C4-2B (cell line): ENCODE measurements around the gene FAM24A.

Experiments used
- ZFX ChIP-seq: fragments of 450-650 bp; IDR thresholded peaks from 2 replicates; pipeline ENCODE4 v1.6.1; 2017
- TF ChIP-seq, protein P1 (sequence below): fragments of 450-650 bp; conservative IDR thresholded peaks from 2 replicates; pipeline ENCODE4 v1.5.1; 2017; ENCODE audit warnings: mild to moderate bottlenecking

DNA sequence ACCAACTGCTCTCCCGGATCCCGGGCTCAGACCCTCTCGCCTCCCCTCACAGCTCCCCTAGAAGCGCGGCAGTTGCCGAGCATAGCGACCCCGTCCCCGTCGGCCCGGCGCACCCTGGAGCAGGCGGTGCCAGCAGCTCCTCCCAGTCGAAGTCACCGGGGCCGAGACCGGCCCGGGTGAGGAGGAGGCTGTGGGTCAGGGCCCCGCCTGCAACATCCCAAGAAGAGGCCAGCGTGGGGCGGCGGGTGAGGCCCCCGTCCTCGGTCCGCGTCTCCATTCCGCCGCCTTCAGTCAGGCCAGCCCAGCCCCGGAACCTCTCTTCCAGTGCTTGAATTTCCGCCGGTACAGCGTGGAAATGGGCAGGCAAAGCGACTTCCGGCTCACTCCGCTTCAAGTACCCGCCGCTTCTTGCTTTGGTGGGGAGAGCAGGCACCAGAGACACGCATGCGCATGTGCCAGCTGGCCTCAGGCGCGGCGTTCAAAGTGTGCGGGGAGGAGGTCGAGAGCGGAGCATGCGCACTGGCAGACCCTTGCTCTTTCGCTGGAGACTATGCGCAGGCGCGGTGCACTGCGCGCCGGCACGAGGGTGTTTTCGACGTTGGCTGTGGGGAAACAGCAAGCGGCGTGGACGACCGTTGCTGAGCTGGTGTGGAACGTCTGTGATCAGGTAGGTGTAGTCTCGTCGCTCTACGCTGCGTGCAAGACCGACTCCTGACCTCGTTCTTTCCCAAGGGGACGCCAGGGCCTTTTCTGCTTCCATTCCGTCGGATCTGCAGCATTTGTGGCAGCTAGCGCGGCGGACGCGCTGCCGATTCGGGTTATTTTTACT lies 43.7 kb downstream of the FAM24A start, which contains the start of gene C10orf88:
- TF ChIP-seq, protein P1, sequence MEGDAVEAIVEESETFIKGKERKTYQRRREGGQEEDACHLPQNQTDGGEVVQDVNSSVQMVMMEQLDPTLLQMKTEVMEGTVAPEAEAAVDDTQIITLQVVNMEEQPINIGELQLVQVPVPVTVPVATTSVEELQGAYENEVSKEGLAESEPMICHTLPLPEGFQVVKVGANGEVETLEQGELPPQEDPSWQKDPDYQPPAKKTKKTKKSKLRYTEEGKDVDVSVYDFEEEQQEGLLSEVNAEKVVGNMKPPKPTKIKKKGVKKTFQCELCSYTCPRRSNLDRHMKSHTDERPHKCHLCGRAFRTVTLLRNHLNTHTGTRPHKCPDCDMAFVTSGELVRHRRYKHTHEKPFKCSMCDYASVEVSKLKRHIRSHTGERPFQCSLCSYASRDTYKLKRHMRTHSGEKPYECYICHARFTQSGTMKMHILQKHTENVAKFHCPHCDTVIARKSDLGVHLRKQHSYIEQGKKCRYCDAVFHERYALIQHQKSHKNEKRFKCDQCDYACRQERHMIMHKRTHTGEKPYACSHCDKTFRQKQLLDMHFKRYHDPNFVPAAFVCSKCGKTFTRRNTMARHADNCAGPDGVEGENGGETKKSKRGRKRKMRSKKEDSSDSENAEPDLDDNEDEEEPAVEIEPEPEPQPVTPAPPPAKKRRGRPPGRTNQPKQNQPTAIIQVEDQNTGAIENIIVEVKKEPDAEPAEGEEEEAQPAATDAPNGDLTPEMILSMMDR = no peak
- peak; percentile 84 for TF ChIP-seq ZFX
